Smooth muscle cell (in vitro differentiated cells): ENCODE results near the gene SHB. TPM values are rescaled to one million over a fixed set of nuclear protein-coding genes. Genes with fewer than 3 reads are reported as not detected.

ENCODE experiments used
- DNase-seq: peaks from one replicate; lab custom pipeline; 2025; ENCODE audit not compliant: unreplicated experiment; lab: John Stamatoyannopoulos, UW
- H2AFZ ChIP-seq: fragments of 200-600 bp; sonication (generic); 2 replicates; pipeline ENCODE4 v1.6.0; 2016; ENCODE audit warnings: antibody characterized with exemption, low read depth, mild to moderate bottlenecking
- H3F3A ChIP-seq: fragments of 200-600 bp; sonication (generic); 2 replicates; pipeline ENCODE4 v1.6.0; 2017; ENCODE audit warnings: antibody characterized with exemption, low read depth
- H3K27ac ChIP-seq: fragments of 200-600 bp; sonication (generic); 2 replicates; pipeline ENCODE4 v1.5.1; 2016; ENCODE audit warnings: low read depth, mild to moderate bottlenecking
- H3K27me3 ChIP-seq: fragments of 200-600 bp; sonication (generic); 2 replicates; pipeline ENCODE4 v1.6.1; 2016; ENCODE audit warnings: low read depth, mild to moderate bottlenecking
- H3K36me3 ChIP-seq: fragments of 200-600 bp; sonication (generic); 2 replicates; pipeline ENCODE4 v1.5.1; 2016; ENCODE audit warnings: low read depth
- H3K4me1 ChIP-seq: fragments of 200-600 bp; sonication (generic); 2 replicates; pipeline ENCODE4 v1.5.1; 2016; ENCODE audit warnings: low read depth
- H3K4me2 ChIP-seq: fragments of 200-600 bp; sonication (generic); 2 replicates; pipeline ENCODE4 v1.6.0; 2016; ENCODE audit warnings: mild to moderate bottlenecking
- H3K4me3 ChIP-seq: fragments of 200-600 bp; sonication (generic); 2 replicates; pipeline ENCODE4 v1.5.1; 2016; ENCODE audit warnings: mild to moderate bottlenecking
- H3K79me2 ChIP-seq: fragments of 200-600 bp; sonication (generic); 2 replicates; pipeline ENCODE4 v1.6.0; 2016; ENCODE audit warnings: low read depth, mild to moderate bottlenecking
- H3K9ac ChIP-seq: fragments of 200-600 bp; sonication (generic); 2 replicates; pipeline ENCODE4 v1.6.0; 2016; ENCODE audit warnings: low read depth
- H3K9me3 ChIP-seq: fragments of 200-600 bp; sonication (generic); replicated peaks from 2 replicates; pipeline ENCODE4 v1.5.1; 2016; ENCODE audit warnings: low read depth
- H4K20me1 ChIP-seq: fragments of 200-600 bp; sonication (generic); 2 replicates; pipeline ENCODE4 v1.6.0; 2016; ENCODE audit warnings: low read depth
- CTCF ChIP-seq: fragments of 200-600 bp; sonication (generic); IDR thresholded peaks from 2 replicates; pipeline ENCODE4 v1.5.1; 2017; ENCODE audit warnings: borderline replicate concordance, mild to moderate bottlenecking, antibody characterized with exemption; ENCODE audit not compliant: insufficient read depth, poor library complexity, severe bottlenecking
- WGBS: methylation state at CpG from one replicate; pipeline ENCODE4 v1.1.7; 2016; ENCODE audit warnings: low lambda C conversion rate; 5-methylcytosine and 5-hydroxymethylcytosine counted together
- polyA plus RNA-seq: library from polyadenylated mRNA; unstranded; fragments of >200 nt; fragmentation: Nextera tagmentation; extraction: Ambion mirVana; gene quantifications from 2 replicates; pipeline ENCODE4 v1.2.1, GENCODE V29; 2016
- total RNA-seq: library from RNA; depleted of rRNA; stranded (reverse); fragments of >200 nt; gene quantifications from 2 replicates; pipeline ENCODE4 v1.2.3, GENCODE V29; 2014

Gene SHB
- total and polyA plus RNA-seq, 2 experiments from 2014 or later, result 16.4 to 32.4 TPM

- 86% methylated on average over 2 of the region's 2 CpGs for WGBS
- H3K4me1 ChIP-seq, result peaks cover 13% of the 10 kb centered on the region
- DNase-seq, result no peak
- H3K27ac ChIP-seq, result no peak overlapping the region
- no peak overlapping the region for H3K4me3 ChIP-seq
- no peak overlapping the region for H3K9ac ChIP-seq
- no peak overlapping the region for H2AFZ ChIP-seq
- H3K36me3 ChIP-seq, result no peaks in the 10 kb centered on the region
- no peak for TF ChIP-seq CTCF
- no peaks in the 10 kb centered on the region for H3K9me3 ChIP-seq
- no peaks in the 10 kb centered on the region for H3F3A ChIP-seq
- H4K20me1 ChIP-seq, result no peaks in the 10 kb centered on the region
- no peak overlapping the region for H3K4me2 ChIP-seq
- H3K79me2 ChIP-seq, result no peaks in the 10 kb centered on the region
- H3K27me3 ChIP-seq, result no peaks in the 10 kb centered on the region
These were observed 20.5 kb upstream of the SHB start for GRCh38 chr9:38089387-38090165.

GRCh38 chr9:38088006-38088925 is 19.2 kb upstream of the SHB start:
- DNase-seq, result peak; percentile 53
- H3K4me1 ChIP-seq, result peaks cover 14% of the 10 kb centered on the region
- H3K4me3 ChIP-seq, result no peak overlapping the region
- H3K9me3 ChIP-seq, result no peaks in the 10 kb centered on the region
- H3K36me3 ChIP-seq, result no peaks in the 10 kb centered on the region
- no peak overlapping the region for H3K4me2 ChIP-seq
- H3K9ac ChIP-seq, result no peak overlapping the region
- H3K27ac ChIP-seq, result no peak overlapping the region
- peak; percentile 91 for TF ChIP-seq CTCF
- 36% methylated on average over 7 of the region's 7 CpGs for WGBS
- no peaks in the 10 kb centered on the region for H3K79me2 ChIP-seq
- no peaks in the 10 kb centered on the region for H3K27me3 ChIP-seq
- H3F3A ChIP-seq, result no peaks in the 10 kb centered on the region
- H4K20me1 ChIP-seq, result no peaks in the 10 kb centered on the region
- H2AFZ ChIP-seq, result no peak overlapping the region

- H3K4me3 ChIP-seq, result no peak overlapping the region
- H3K27me3 ChIP-seq, result no peaks in the 10 kb centered on the region
- H3F3A ChIP-seq, result no peaks in the 10 kb centered on the region
- H3K9ac ChIP-seq, result no peak overlapping the region
- H4K20me1 ChIP-seq, result no peaks in the 10 kb centered on the region
- H3K9me3 ChIP-seq, result no peaks in the 10 kb centered on the region
- TF ChIP-seq CTCF, result no peak
- no peaks in the 10 kb centered on the region for H3K36me3 ChIP-seq
- no peaks in the 10 kb centered on the region for H3K79me2 ChIP-seq
- H3K4me2 ChIP-seq, result no peak overlapping the region
- DNase-seq, result no peak
- H2AFZ ChIP-seq, result no peak overlapping the region
- peaks cover 14% of the 10 kb centered on the region for H3K4me1 ChIP-seq
- H3K27ac ChIP-seq, result no peak overlapping the region
These were observed 17.5 kb upstream of the SHB start for GRCh38 chr9:38086496-38086895.
